NCI-H146 (cell line): ENCODE measurements around the gene ZFP69B.
A peak's percentile ranks its signal among the peaks of the same experiment; 100 is the strongest.
"Not testable (repeated sequence)": the region's sequence is repeated elsewhere in the genome, so short reads cannot be mapped to it uniquely, and the experiment has no call there.

Experiments
- DNase-seq: peaks from one replicate; lab custom pipeline; 2025; lab: John Stamatoyannopoulos, UW

Gene ZFP69B

DNA sequence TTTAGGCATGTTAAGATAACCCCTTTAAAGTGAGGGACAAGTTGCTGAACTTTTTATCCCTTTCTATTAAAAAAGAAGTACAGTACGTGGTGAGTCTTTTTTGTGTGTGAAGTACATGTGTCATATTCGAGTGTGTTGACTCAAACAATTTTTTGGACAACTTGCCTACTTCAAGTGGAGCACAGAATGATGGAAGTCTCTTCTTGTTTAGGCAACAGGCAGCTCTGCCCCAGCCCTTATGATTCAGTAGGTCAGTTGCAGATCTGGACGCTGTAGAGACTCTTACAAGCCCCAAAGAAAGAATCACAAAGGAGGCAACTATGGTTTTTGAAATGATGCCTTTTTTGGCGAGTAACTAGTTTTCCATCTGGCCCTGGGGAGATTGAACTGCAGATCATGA is 14.4 kb upstream of the ZFP69B start:
- no peak for DNase-seq

- peak; percentile 1 for DNase-seq
These were observed 11.8 kb upstream of the ZFP69B start for GRCh38 chr1:40438391-40439015.

DNA sequence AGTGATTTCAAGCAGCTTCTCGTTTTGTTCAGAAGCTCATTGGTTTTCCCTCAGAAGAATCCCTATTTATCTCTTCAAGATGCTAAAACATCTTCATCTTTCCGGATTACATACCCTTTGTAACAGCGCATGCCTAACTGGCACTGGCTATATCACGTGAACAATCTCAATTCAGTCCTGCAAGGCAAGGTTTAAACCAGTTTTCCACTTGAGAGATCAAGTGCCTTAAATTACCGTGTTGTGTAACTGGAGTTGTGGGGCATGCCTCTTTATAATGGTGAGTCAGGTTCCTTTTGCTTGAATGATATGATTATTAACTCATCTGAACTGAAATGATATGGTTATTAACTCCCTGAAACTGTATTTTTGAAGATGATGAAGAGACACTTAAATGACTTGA is 11.0 kb upstream of the ZFP69B start:
- no peak for DNase-seq

- DNase-seq: peak; percentile 32
These were observed 390 bp downstream of the ZFP69B start for GRCh38 chr1:40450495-40451237.

- DNase-seq: peak; percentile 5
These were observed 936 bp downstream of the ZFP69B start for GRCh38 chr1:40451238-40451585.

GRCh38 chr1:40454873-40455272 is 4.6 kb downstream of the ZFP69B start:
- DNase-seq: no peak

DNA sequence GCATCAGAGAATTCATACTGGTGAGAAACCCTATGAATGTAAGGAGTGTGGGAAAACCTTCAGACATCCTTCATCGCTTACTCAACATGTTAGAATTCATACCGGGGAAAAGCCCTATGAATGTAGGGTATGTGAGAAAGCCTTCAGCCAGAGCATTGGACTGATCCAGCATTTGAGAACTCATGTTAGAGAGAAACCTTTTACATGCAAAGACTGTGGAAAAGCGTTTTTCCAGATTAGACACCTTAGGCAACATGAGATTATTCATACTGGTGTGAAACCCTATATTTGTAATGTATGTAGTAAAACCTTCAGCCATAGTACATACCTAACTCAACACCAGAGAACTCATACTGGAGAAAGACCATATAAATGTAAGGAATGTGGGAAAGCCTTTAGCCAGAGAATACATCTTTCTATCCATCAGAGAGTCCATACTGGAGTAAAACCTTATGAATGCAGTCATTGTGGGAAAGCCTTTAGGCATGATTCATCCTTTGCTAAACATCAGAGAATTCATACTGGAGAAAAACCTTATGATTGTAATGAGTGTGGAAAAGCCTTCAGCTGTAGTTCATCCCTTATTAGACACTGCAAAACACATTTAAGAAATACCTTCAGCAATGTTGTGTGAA is 12.8 kb downstream of the ZFP69B start:
- DNase-seq: no peak

DNA sequence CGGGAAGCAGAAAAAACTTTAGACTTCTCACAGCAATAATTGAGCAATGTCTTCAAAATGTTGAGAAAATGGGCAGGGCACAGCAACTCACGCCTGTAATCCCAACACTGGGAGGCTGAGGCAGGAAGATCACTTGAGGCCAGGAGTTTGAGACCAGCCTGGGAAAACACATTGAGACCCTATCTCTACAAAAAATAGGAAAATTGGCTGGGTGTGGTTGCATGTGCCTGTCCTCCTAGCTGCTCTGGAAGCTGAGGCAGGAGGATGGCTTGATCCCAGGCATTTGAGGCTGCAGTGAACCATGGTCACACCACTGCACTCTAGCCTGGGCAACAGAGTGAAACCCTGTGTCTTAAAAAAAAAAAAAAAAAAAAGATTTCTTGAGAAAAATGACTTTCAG is 19.1 kb downstream of the ZFP69B start:
- DNase-seq: no peak

DNA sequence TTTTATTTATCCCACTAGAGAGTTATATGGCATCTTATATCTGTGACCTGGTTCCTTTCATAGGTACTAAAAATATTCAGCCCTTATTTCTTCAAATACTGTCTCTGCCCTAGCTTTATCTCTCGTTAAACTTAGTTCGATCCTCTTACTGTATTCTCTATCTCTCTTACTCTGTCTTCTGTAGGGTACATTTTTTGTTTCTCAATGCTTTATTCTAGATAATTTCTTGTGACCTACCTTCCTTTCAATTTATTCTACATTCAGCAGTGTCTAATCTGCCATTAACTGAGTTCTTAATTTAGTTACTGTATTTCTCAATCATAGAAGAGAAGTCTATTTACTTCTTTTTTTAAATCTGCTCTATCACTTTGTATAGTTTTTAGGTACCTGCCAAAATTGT is 25.0 kb downstream of the ZFP69B start:
- no peak for DNase-seq

GRCh38 chr1:40476924-40477677 is 26.8 kb downstream of the ZFP69B start, which contains the start of gene ZFP69:
ZFP69 (plus strand) TSS chr1:40477290; CDS start chr1:40479362, 2,072 bp downstream.
- DNase-seq: peak; percentile 75

DNA sequence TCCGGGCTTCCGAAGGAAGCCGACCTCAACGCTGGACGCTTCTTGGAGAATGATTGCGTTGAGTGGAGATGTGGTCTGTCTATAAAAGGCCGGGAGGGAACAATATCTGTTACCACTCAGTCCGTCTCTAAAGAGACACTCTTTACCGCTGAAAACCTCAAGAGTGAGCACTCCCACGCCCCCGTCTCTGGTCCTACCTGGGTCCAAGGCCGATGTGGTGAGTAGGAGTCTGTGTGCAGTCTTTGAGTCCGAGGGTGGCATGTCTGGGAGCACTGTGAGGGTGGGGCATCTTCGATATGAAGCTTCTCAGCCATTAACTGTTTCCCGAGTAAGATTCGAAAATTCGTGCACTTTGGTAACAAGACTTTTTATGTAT is 27.4 kb downstream of the ZFP69B start:
- DNase-seq: peak; percentile 28

GRCh38 chr1:40478276-40478675 is 28.0 kb downstream of the ZFP69B start:
- no peak for DNase-seq

GRCh38 chr1:40479156-40479555 is 28.9 kb downstream of the ZFP69B start:
- DNase-seq: no peak

DNA sequence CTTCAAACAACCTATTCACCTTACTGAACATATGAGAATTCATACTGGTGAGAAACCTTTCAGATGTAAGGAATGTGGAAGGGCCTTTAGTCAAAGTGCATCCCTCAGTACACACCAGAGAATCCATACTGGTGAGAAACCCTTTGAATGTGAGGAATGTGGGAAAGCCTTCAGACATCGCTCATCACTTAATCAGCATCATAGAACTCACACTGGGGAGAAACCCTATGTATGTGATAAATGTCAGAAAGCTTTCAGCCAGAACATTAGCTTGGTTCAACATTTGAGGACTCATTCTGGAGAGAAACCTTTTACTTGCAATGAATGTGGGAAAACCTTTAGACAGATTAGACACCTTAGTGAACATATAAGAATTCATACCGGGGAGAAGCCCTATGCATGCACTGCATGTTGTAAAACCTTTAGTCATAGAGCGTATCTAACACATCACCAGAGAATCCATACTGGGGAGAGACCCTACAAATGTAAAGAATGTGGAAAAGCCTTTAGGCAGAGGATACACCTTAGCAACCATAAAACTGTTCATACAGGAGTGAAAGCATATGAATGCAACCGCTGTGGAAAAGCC is 45.1 kb downstream of the ZFP69B start:
- no peak for DNase-seq

- not testable (repeated sequence) for DNase-seq
These were observed 52.4 kb downstream of the ZFP69B start for GRCh38 chr1:40502651-40503050.

DNA sequence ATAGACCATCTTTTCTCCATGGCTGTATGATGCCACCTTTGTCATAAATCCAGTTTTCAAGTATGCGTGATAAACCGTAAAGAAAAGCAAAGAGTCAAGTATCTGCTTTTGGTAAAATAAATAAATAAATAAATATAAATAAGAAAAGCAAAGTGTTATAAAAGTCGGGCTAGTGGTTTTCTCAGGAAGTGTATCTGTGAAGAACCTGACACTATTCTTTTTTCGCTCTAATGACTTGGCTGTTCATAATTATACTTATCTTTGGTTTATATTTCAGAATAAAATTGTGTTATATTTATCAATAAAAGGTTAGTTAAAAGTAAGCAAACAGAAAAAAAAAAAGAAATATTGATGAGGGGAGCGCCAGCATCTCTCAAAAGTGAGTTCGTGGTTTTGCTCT is 57.7 kb downstream of the ZFP69B start:
- no peak for DNase-seq

DNA sequence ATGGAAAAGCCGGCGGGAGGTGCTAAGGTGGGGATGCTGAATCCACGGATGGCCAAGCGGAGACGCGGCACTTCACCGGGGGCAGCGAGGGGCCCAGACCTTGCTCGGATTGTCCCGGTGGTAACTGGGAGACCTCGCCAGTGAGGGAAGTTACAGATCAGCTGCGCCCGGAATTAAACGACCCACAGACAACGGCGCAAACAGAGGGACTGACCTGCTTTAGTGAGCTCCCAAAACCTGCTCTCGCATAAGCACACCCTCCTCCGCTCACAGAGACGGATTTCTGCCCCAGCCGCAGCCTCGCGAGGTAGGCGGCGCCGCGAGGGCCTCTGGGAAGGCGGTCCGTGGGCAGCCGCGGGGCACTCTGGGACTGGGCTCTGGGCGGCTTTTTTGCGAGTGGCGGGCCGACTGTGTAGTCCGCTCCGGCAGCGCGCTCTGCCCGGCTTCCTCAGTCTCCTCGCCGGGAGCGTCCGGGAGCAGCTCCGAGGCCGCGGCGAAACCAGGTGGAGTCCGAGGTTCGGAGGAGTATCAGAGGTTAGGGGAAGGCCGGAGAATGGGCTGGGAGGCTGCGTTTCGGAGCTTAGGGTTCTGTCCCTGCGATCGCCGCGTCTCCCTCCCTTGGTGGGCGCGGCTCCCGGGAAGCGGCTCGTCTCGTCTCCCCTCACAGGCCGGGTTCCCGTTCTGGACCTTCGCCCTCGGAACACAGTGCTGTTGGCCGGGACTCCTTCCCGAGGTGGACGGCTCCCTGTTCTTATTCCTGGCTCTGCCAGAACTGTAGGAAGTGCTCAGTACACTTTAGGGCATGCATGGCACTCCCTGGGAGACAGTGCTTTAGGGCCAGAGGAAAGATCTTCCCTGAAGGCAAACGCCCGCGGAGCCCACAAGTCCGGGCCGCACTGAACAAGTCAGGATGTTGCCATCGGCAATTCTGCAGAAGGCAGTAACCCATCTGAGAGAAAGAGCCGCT is 58.4 kb downstream of the ZFP69B start, which contains the start of gene EXO5:
TSS of gene EXO5 (plus strand) at position 393 of the 967 bp plus-strand sequence. CDS start 5,778 bp downstream, outside the sequence.
- DNase-seq: peak; percentile 77
